Raji (cell line): Measurements from ENCODE around the gene ARRDC4.

ENCODE experiments used
- POLR2A ChIP-seq: IDR thresholded peaks from 2 replicates; pipeline ENCODE4 v1.6.1; 2011; ENCODE audit warnings: low read depth, low read length, control low read depth; ENCODE audit not compliant: insufficient read depth

Gene ARRDC4

DNA sequence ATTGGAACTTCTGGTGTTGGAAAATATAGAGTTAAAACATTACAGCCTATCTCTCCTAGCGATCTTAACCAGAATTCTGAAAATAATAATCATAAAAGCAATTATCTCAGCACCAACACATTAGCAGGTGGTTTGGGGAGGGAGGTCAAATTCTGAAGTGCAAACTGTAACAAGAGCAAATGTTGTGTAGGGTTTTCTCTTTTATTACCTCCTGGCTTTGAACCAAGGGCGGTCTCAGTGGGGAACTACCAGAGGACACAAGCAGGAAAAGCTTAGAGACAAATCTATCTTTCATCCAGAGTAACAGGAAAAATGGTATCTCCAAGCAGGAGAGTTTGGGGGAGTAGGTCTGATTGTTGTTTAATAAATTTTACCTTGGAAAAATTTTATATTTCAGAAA is 5.5 kb upstream of the ARRDC4 start:
- no peak for TF ChIP-seq POLR2A

DNA sequence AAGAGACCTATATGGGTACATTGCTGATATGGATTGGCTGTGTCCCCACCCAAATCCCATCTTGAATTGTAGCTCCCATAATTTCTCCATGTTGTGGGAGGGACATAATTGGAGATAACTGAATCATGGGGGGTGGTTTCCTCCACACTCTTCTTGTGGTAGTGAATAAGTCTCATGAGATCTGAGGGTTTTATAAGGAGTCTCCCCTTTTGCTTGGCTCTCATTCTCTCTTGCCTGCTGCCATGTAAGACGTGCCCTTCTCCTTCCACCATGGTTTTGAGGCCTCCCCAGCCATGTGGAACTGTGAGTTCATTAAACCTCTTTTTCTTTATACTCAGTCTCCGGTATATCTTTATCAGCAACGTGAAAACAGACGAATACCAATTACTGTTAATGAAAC is 5.0 kb upstream of the ARRDC4 start:
- no peak for TF ChIP-seq POLR2A

DNA sequence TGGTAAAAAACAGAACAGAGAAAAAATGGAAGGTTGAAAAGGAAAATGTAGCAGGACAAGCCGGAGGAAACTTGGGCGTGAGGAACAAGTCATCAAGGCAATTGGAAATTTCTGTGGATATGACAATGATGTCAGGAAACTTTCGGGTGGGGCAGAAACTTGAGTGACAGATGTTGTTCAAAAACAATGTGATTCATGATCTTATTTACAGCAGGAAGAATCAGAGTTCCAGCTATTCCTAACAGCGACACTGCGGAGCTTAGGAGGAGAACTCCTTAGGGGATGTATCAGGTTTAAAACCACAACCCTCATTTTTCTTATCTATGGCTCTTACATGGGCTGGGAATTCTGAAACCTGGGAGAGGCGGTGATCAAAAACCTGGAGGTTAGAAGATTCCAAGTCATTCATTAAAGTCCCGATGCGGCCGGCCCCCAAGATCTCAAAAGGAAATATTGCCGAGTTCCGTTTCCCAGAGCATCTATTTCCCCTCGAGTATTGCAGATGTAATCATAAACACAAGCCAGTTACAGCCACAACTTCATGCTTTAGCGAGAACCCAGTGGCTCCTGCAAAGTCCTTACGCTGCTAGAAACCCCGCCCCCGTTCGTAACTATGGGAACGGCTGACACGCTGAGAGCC is 659 bp upstream of the ARRDC4 start:
- no peak for TF ChIP-seq POLR2A

DNA sequence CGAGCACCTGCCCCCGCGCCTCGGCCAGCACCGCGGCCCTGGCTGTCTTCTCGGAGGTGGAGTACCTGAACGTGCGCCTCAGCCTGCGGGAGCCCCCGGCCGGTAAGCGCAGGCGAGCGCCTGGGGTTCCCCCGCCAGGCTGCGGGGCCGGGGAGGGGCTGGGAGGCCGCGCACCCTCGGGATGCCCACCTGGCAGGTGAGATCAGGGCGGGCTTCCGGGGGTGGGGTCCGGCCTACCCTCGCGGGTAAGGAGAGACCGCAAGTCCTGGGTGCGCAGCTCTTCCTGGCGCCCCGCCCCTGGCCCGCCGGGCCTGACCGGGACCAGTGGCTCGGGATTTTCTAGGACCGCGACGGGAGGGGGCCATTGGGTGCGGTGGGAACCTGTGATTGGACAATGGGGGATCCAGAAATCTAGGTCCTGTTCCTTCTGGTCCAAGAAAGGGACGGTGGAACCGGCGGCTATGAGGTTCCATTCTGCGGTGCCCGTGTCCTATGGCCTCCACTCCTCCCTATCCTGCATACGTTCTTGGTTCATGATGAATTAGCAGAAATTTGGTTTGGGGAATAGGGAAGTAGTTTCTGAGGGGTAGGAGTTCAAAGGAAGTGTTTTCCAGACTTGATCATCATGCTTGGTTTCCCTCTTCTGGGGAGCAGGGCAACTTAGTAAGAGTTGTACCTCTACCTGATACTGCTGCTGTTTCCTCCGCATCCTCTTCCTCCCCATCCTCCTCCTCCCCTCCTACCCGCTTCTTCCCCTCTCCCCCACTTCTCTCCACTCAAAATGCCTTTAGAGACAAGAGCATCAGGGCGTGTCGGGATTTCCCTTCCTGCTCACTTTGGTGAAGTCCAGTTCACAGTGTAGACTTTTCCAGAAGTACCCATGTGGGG is 808 bp downstream of the ARRDC4 start:
- TF ChIP-seq POLR2A = no peak

DNA sequence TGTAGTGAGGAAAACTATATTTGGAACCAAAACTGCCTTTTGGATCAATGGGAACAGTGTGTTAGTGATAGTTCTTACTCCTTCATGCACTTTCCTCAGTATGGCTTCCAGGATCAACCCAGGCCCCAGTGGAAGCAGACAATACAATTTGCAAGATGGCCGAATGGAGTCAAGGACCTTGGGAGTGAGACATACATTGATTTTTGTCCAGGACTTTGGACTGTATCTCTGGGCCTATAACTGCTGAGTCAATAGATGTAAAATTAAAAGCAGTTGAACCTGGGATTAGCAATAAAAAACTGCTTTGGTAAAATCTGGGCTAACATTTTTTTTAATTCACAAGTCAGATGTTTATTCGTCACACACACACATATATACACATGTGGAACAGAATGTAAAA is 1.8 kb downstream of the ARRDC4 start:
- TF ChIP-seq POLR2A = no peak

DNA sequence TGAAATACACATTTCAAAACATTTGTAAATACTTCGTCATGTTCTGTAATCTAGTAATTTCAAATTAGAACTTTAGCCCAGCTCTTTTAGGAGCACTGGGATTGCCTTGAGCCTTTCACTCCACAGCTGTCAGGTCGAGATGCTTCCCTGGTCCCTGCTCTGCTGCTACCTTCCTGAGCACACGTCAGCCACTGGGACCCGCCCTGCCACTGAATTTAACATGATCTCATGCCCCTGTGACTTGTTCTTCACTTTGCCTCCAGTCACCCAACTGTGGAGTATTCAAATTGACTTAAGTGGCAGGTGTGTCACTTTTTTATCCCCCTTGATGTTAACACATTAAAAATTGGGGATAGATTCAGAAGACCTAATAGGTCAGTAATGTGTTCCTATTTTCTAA is 3.3 kb downstream of the ARRDC4 start:
- no peak for TF ChIP-seq POLR2A

DNA sequence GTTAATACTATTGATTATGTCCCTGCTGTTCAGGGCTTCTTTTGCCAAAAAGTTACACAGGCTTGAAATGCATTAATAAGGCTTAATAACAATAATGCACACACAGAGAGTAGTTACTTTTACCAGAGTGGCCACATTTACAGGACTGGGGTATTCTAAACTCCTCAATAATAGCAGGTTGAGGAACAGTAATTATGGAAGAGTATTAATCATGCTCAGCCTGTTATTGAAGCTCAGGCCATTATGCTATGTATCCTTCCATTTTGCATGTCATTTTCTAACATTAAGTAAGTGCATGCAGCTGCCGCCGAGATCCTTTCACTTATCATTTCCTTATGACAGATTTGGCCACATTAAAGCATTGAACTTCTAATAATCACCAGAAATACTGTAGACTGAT is 5.7 kb downstream of the ARRDC4 start:
- TF ChIP-seq POLR2A = no peak

DNA sequence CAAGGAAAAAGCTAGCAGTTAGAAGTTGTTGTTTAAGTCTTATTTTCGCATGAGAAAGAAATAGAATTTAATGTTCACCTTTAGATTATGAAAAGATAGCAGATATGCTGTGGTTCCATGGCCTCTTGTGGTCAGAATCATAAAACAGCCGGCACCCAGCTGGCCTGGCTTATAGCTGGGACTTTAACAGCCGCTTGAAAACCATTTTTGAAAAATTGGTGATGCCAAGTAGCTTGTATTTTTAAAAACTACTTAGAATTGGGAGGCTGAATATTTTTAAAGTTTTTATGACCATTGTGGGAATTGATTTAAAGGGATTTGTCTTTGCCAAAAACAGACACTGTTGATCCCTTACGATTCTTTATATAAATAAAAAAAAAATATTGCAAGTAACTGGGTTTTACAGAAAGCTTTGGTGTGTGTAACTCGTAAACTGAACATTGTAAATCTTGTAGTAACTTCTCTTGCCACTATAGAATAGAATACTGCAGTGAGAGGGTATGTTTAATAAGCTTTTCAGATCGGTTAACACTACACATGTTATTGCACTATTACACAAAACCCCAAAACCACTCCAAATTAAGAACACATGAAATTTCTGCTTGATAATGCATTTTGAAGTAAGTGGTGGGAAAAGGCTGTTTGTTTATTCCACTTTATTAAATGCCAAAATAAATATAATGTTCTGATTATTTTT is 6.6 kb downstream of the ARRDC4 start:
- no peak for TF ChIP-seq POLR2A

DNA sequence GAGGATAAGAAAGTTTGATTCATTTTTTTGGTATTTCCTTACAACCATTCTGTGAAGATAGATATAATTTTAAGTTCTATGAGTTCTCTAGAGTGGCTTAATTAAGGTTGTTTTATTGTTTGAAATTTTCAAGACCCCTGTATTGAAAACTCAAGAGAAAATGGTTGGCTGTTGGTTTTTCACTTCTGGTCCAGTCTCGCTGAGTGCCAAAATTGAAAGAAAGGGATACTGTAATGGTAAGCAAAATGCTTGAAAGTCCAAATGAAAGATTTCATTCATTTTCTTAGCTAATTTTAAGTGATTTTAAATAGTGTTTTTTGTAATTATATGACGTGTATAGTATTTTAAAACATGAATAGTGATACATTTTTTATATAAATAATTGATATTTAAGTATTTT is 7.4 kb downstream of the ARRDC4 start:
- TF ChIP-seq POLR2A = no peak

DNA sequence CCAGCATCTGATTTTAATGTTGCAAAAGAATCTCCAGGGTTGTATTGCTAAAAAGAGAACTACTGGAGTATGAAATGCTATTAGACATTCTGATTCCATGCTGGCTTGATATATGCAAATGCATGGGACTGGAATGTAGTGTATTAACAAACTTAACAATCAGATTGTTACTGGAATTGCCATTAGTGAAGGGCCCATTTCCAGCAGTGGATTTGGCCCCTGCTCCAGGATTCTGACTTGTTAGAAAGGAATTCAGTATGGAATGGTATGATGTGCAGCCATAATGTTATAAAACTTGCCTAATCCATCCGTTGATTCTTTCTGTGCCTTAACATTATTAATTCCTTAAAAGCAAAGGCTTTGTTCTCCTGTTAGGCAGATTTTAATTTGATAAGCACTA is 7.9 kb downstream of the ARRDC4 start:
- no peak for TF ChIP-seq POLR2A

DNA sequence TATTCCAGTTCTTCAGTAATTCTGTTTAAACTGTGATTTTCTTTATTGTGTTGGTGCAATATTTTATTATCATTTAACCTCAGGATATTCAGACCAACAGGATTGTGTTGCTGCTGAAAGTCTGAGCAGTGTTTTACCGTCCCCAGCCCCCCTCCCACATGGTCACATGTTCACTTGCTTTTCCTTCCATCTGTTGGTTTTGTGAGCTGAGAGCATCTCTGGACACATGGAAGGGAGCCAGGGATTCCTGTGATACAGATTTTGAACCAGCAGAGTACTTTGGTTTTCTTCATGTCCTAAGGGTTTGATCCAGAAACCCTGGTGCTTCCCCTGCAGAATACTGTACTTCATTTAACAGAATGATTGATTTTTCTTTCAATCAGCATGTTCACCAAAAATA is 11.9 kb downstream of the ARRDC4 start:
- TF ChIP-seq POLR2A = no peak

DNA sequence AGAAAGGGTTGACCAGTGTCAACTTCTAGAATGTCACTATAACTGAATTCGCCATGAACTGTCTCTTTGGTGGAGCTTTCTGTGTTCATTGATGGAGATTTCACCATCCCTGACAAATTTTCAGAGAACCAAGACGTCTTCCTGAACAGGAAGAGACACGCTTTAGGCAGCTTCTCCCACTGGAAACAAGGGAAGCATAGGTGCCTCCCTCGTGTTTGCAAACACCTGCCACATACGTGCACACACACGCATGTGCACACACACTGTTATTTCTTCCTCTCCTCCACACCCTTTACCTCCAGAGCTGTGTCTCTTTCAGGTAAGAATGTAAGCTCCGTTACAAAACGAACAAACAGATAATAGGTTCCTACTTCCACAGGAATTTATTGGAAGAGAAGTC is 15.6 kb downstream of the ARRDC4 start:
- no peak for TF ChIP-seq POLR2A

DNA sequence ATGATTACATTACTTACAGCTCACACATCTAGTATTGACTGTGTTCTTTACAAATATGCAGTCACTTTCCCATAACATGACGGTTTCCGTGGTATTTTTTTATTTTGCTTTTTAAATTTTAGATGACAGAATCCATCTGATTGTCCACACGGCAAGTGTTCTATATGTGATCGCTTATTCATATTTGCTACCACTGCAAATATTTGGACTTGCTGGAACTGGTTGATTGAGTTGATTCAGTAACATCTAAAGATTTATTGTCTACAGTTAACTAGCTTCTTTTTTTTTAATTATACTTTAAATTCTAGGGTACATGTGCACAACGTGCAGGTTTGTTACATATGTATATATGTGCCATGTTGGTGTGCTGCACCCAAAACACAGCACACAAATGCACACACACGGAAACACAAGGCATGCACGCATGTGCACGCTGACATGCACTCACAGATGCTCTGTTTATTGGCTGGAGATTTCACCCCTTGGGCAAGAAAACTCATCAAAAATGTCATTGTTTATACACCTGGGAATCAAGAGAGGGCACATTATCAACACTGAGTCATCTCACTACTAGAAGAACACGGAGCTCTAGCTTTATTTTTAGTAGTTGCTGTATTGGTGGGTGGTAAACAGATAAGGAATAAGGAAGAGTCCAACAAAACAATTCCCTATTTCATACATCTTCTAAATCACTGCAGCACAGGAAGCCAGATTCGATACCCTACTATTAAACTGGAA is 16.4 kb downstream of the ARRDC4 start:
- TF ChIP-seq POLR2A = no peak

DNA sequence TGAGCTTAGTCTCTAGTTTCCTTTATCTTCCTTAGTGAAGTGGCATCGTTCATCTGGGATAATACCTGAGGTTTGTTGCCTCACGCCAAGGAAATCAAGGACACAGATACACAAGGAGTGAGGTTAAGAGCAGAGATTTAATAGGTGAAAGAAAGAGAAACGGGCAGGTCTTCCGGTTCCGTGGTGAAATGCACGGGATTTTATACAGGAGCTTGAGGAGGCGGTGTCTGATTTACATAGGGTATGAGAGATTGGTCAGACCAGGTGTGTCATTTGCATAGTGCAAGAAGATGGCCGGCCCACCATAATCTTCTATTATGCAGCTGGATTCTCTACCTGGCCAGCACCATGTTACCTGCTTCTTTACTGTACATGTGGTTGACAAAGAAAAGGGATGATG is 17.2 kb downstream of the ARRDC4 start:
- no peak for TF ChIP-seq POLR2A

DNA sequence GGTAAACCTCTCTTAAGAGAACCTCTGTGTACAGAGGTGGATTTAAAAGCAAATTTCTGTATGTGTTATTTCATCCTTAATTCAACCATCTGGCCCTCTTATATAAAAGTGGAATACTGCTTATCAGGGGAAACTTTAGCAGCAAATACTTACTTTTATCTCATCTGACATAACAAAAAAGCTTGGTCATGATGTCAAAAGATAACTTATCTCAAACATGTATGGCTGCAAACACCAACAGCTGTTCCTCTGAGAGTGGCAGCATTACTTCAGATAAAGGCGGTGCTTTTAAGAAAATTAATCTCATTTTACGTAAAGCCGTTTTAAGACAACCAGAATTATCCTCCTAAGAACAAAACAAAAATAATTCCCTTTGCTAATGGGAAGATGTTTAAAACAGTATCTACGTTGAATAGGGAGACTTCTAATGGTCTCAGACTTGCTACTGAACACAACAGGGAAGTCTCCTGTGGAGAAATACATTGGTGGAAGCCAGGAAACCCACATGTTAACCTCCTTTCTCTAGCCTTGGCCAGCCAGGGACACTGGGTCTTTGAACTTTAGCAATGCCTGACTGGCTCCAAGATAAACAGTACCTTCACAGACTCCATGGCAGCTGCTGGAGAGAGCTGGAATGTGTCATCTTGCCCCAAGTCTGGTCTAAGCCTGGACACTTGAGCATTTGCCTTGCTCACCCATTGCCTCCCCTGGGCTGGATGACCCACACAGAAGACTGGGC is 18.1 kb downstream of the ARRDC4 start:
- TF ChIP-seq POLR2A = no peak
